HepG2 (cell line): ENCODE results near the gene PHTF1. TPM values are rescaled to one million over a fixed set of nuclear protein-coding genes. Genes with fewer than 3 reads are reported as not detected.

Experiments
- ATAC-seq: fragments of 200-7000 bp; cut with Tn5 transposase; 3 replicates; pipeline ENCODE4 v1.9.1; 2020; ENCODE audit warnings: mild to moderate bottlenecking, moderate library complexity
- BruUV-seq: library from RNA; stranded (reverse); fragments of 400-500 nt; replicated peaks from 2 replicates; lab custom pipeline; 2021; lab: Mats Ljungman, UMichigan
- CTCF ChIA-PET: fragments of 300-600 bp; formaldehyde crosslinking; extraction: SDS; loops from one replicate; lab custom pipeline; 2021; ENCODE audit warnings: low total read pairs, inconsistent platforms, low intra/inter-chr PET ratio; lab: Yijun Ruan, JAX
- POLR2A ChIA-PET: fragments of 350-600 bp; sonication (Branson Sonifier 250); formaldehyde crosslinking; loops from one replicate; lab custom pipeline; 2020; ENCODE audit warnings: antibody characterized with exemption, inconsistent platforms; lab: Yijun Ruan, JAX
- DNase-seq: peaks from one replicate; pipeline ENCODE4 v3.0.0-alpha.2; 2015; ENCODE audit warnings: low spot score
- FAIRE-seq: peaks from 3 replicates; lab custom pipeline; 2011; peaks lifted over from hg19 to GRCh38; lab: Jason Lieb, UNC
- H2AFZ ChIP-seq: one replicate; pipeline ENCODE4 v1.6.1; 2011; ENCODE audit warnings: low read length, inconsistent platforms
- H3K27ac ChIP-seq: fragments of 300-600 bp; 3 replicates; pipeline ENCODE4 v1.8.0; 2011; ENCODE audit warnings: mixed run types, mild to moderate bottlenecking, mixed read lengths, low read length, inconsistent platforms; ENCODE audit not compliant: insufficient read depth; ENCODE audit errors: extremely low read length
- H3K27me3 ChIP-seq, 2 experiments: fragments of 200-600 bp in 1 of 2; 2 replicates in 1 of 2; 3 replicates in 1 of 2; pipeline versions ENCODE4 v1.6.0 to v1.8.0; 2011; ENCODE audit warnings: low read length in 2 of 2, mild to moderate bottlenecking in 2 of 2, moderate library complexity in 2 of 2, inconsistent platforms in 1 of 2; ENCODE audit not compliant: insufficient read depth in 2 of 2, control insufficient read depth in 1 of 2
- H3K36me3 ChIP-seq, 2 experiments: fragments of 200-600 bp in 1 of 2; replicated peaks in 1 of 2; 2 replicates in 1 of 2; 3 replicates in 1 of 2; pipeline versions ENCODE4 v1.5.1 to v1.8.0; 2011; ENCODE audit warnings: low read length in 2 of 2, inconsistent platforms in 1 of 2; ENCODE audit not compliant: insufficient read depth in 2 of 2, control insufficient read depth in 1 of 2
- H3K4me1 ChIP-seq: 2 replicates; pipeline ENCODE4 v1.5.1; 2012; ENCODE audit warnings: low read length, inconsistent platforms; ENCODE audit not compliant: insufficient read depth
- H3K4me2 ChIP-seq: 2 replicates; pipeline ENCODE4 v1.6.0; 2011; ENCODE audit warnings: low read depth, low read length, inconsistent platforms
- H3K4me3 ChIP-seq, 3 experiments: fragments of 200-600 bp in 1 of 3; sonication (generic), shearing (Covaris generic) in 1 of 3; replicated peaks in 1 of 3; 2 replicates each; pipeline ENCODE4 v1.5.1; 2011 to 2016; ENCODE audit warnings: low read length in 3 of 3, inconsistent platforms in 2 of 3, low read depth in 2 of 3, mild to moderate bottlenecking in 2 of 3, control low read depth in 1 of 3, mixed read lengths in 1 of 3; ENCODE audit not compliant: insufficient read depth in 1 of 3
- H3K79me2 ChIP-seq: one replicate; pipeline ENCODE4 v1.6.1; 2011; ENCODE audit warnings: low read length, inconsistent platforms; ENCODE audit not compliant: insufficient read depth
- H3K9ac ChIP-seq: 2 replicates; pipeline ENCODE4 v1.6.0; 2011; ENCODE audit warnings: mild to moderate bottlenecking, low read depth, low read length, inconsistent platforms; ENCODE audit not compliant: insufficient read depth
- H3K9me3 ChIP-seq: 2 replicates; pipeline ENCODE4 v1.5.1; 2012; ENCODE audit warnings: mild to moderate bottlenecking, low read length
- H4K20me1 ChIP-seq: 2 replicates; pipeline ENCODE4 v1.6.0; 2011; ENCODE audit warnings: inconsistent platforms, mild to moderate bottlenecking, low read length, moderate library complexity; ENCODE audit not compliant: insufficient read depth
- DZIP1 ChIP-seq: sonication (generic); formaldehyde crosslinking; IDR thresholded peaks from 2 replicates; pipeline ENCODE4 v1.5.0; 2020; ENCODE audit warnings: mild to moderate bottlenecking, missing genetic modification reagents
- ELK4 ChIP-seq: sonication (generic); formaldehyde crosslinking; IDR thresholded peaks from 2 replicates; pipeline ENCODE4 v1.9.0; 2021; ENCODE audit warnings: missing genetic modification reagents, borderline replicate concordance
- HCFC1 ChIP-seq: fragments of 150-350 bp; IDR thresholded peaks from 2 replicates; pipeline ENCODE4 v1.6.1; 2014; ENCODE audit warnings: low read depth, low read length
- HNF4G ChIP-seq, 2 experiments: sonication (generic) in 1 of 2; formaldehyde crosslinking in 1 of 2; IDR thresholded peaks; 2 replicates each; pipeline versions ENCODE4 v1.4.0 to v1.6.1; 2011 to 2020; ENCODE audit warnings: borderline replicate concordance in 2 of 2, low read depth in 2 of 2, mild to moderate bottlenecking in 2 of 2, low read length in 1 of 2, missing genetic modification reagents in 1 of 2, moderate library complexity in 1 of 2
- KLF11 ChIP-seq: IDR thresholded peaks from 2 replicates; pipeline ENCODE4 v1.6.1; 2016; ENCODE audit warnings: missing compliant biosample characterization
- KLF6 ChIP-seq: IDR thresholded peaks from 2 replicates; pipeline ENCODE4 v1.8.0; 2016; ENCODE audit warnings: missing biosample characterization, missing genetic modification reagents
- NR0B2 ChIP-seq: sonication (generic); formaldehyde crosslinking; IDR thresholded peaks from 2 replicates; pipeline ENCODE4 v1.4.0; 2020; ENCODE audit warnings: mild to moderate bottlenecking, missing genetic modification reagents
- NR3C1 ChIP-seq: sonication (generic); formaldehyde crosslinking; IDR thresholded peaks from 2 replicates; pipeline ENCODE4 v1.4.0; 2020; ENCODE audit warnings: missing genetic modification reagents
- TEAD2 ChIP-seq: sonication (generic); formaldehyde crosslinking; IDR thresholded peaks from 2 replicates; pipeline ENCODE4 v1.9.0; 2021; ENCODE audit warnings: missing genetic modification reagents
- TIGD3 ChIP-seq: sonication (generic); formaldehyde crosslinking; IDR thresholded peaks from 2 replicates; pipeline ENCODE4 v1.5.1; 2020; ENCODE audit warnings: mild to moderate bottlenecking, missing genetic modification reagents, borderline replicate concordance
- XBP1 ChIP-seq: sonication (generic); formaldehyde crosslinking; IDR thresholded peaks from 2 replicates; pipeline ENCODE4 v1.5.0; 2020; ENCODE audit warnings: missing genetic modification reagents
- ZNF260 ChIP-seq: sonication (generic); formaldehyde crosslinking; IDR thresholded peaks from 2 replicates; pipeline ENCODE4 v1.4.0; 2020; ENCODE audit warnings: missing genetic modification reagents, low read depth, mild to moderate bottlenecking, borderline replicate concordance
- ZNF326 ChIP-seq: sonication (generic); formaldehyde crosslinking; IDR thresholded peaks from 2 replicates; pipeline ENCODE4 v1.4.0; 2020; ENCODE audit warnings: missing genetic modification reagents, borderline replicate concordance
- ZNF354B ChIP-seq: sonication (generic); formaldehyde crosslinking; IDR thresholded peaks from 2 replicates; pipeline ENCODE4 v1.8.0; 2022; ENCODE audit warnings: mild to moderate bottlenecking, missing genetic modification reagents
- ZNF512 ChIP-seq: sonication (generic); formaldehyde crosslinking; IDR thresholded peaks from 2 replicates; pipeline ENCODE4 v1.4.0; 2020; ENCODE audit warnings: mild to moderate bottlenecking, missing genetic modification reagents
- ZNF703 ChIP-seq: sonication (generic); formaldehyde crosslinking; IDR thresholded peaks from 2 replicates; pipeline ENCODE4 v1.5.1; 2020; ENCODE audit warnings: missing genetic modification reagents, mild to moderate bottlenecking, moderate library complexity, borderline replicate concordance
- ZNF839 ChIP-seq: sonication (generic); formaldehyde crosslinking; IDR thresholded peaks from 2 replicates; pipeline ENCODE4 v1.4.0; 2020; ENCODE audit warnings: missing genetic modification reagents, mild to moderate bottlenecking, borderline replicate concordance
- WGBS: methylation state at CpG from one replicate; pipeline ENCODE4 v1.1.6; 2017; ENCODE audit warnings: low lambda C conversion rate; 5-methylcytosine and 5-hydroxymethylcytosine counted together
- in situ Hi-C: cut with HindIII; loops from 2 replicates; pipeline ENCODE4 v1.10.0; 2017; ENCODE audit warnings: low pct_unique_long_range_greater_than_20kb; ENCODE audit not compliant: extremely low pct_ligation_motif_present
- intact Hi-C: fragments of 100-400 bp; cut with micrococcal nuclease; formaldehyde crosslinking; loops from one replicate; pipeline ENCODE4 v1.10.0; 2022; ENCODE audit not compliant: unreplicated experiment
- polyA plus RNA-seq, 8 experiments: library from polyadenylated mRNA; depleted of rRNA in 3 of 8; stranded (reverse) in 7 of 8; unstranded in 1 of 8; fragments of >200 nt; fragmentation: Illumina TruSeq in 4 of 8; extraction: Trizol in 4 of 8; gene quantifications; 2 replicates each; pipeline versions ENCODE4 v1.2.1 to v1.2.3, GENCODE V29; 2011 to 2016; ENCODE audit warnings: low read depth in 4 of 8, missing spikeins in 1 of 8, mixed read lengths in 1 of 8; ENCODE audit not compliant: insufficient read depth in 1 of 8
- total RNA-seq, 5 experiments: library from RNA; depleted of rRNA; stranded (reverse); fragments of >200 nt; fragmentation: Illumina TruSeq; extraction: Trizol; gene quantifications; 2 replicates each; pipeline ENCODE4 v1.2.3, GENCODE V29; 2016; ENCODE audit warnings: low read depth in 1 of 5

The PHTF1 gene
- total and polyA plus RNA-seq, 2 of the 13 experiments (the other 11 are each of a cell fraction or from before 2014, with no cell fraction given): 5.0 to 19.7 TPM

- POLR2A ChIA-PET: interaction anchor here (0.6 kb wide), 1 partner anchor 8 kb away, joined by 3 read pairs; no protein-coding TSS in a partner anchor
- intact Hi-C loops: no loop called here
- in situ Hi-C loops: no loop called here
These were observed 18.3 kb upstream of the PHTF1 start for GRCh38 chr1:113777561-113777960.

More at GRCh38 chr1:113777561-113777960, 18.3 kb upstream of the PHTF1 start:
- CTCF ChIA-PET: no interaction called here
- no peaks in the 10 kb centered on the region for H3K4me1 ChIP-seq
- no peak overlapping the region for H3K4me2 ChIP-seq
- ATAC-seq (no peak), DNase-seq (no peak)
- no peaks in the 10 kb centered on the region for H3K9me3 ChIP-seq
- TF ChIP-seq ZNF512 (no peak), NR0B2 (CRISPR knock-in tag) (no peak), TEAD2 (no peak), TIGD3 (CRISPR knock-in tag) (no peak), DZIP1 (CRISPR knock-in tag) (no peak), NR3C1 (CRISPR knock-in tag) (no peak), ZNF703 (no peak), ZNF354B (CRISPR knock-in tag) (no peak), HCFC1 (no peak), ZNF326 (CRISPR knock-in tag) (no peak), HNF4G (IDR thresholded peaks at IDR 0.05; ENCODE audit: borderline replicate concordance, low read depth, low read length) (no peak), HNF4G (CRISPR knock-in tag; IDR thresholded peaks at IDR 0.05; ENCODE audit: borderline replicate concordance, low read depth) (no peak), KLF11 (CRISPR knock-in tag) (no peak), ZNF839 (CRISPR knock-in tag) (no peak), ZNF260 (CRISPR knock-in tag) (no peak), KLF6 (no peak), ELK4 (CRISPR knock-in tag) (no peak), XBP1 (no peak)
- TF ChIP-seq, all 625 proteins: peak for 0
- no peaks in the 10 kb centered on the region for H4K20me1 ChIP-seq
- H3K9ac ChIP-seq: no peak overlapping the region
- H3K27me3 ChIP-seq: no peaks in the 10 kb centered on the region
- H3K4me3 ChIP-seq: no peak overlapping the region
- H3K79me2 ChIP-seq: peaks cover 34% of the 10 kb centered on the region
- no peak overlapping the region for H3K27ac ChIP-seq
- no TSS peak for BruUV-seq
- H3K36me3 ChIP-seq: peaks cover 5 to 19% of the 10 kb centered on the region in 2 experiments; a peak in 4 of 5 replicates
- FAIRE-seq: no peak
- H2AFZ ChIP-seq: no peak overlapping the region
- WGBS: 96% methylated on average over 4 of the region's 4 CpGs
